IMR-90 (cell line): Measurements from ENCODE around the gene OR1K1. TPM values are rescaled to one million over a fixed set of nuclear protein-coding genes. Genes with fewer than 3 reads are reported as not detected.

Source experiments
- ATAC-seq: fragments of 200-7000 bp; cut with Tn5 transposase; 2 replicates; pipeline ENCODE4 v1.9.1; 2020; ENCODE audit warnings: low read depth, mild to moderate bottlenecking, moderate library complexity
- BruUV-seq: library from RNA; stranded (reverse); fragments of 400-500 nt; replicated peaks from 2 replicates; lab custom pipeline; 2021; lab: Mats Ljungman, UMichigan
- CTCF ChIA-PET: fragments of 300-600 bp; formaldehyde crosslinking; extraction: SDS; loops from one replicate; lab custom pipeline; 2021; ENCODE audit warnings: antibody characterized with exemption; lab: Yijun Ruan, JAX
- POLR2A ChIA-PET: fragments of 300-600 bp; sonication (Branson Sonifier 250); formaldehyde crosslinking; loops from one replicate; lab custom pipeline; 2022; ENCODE audit warnings: antibody characterized with exemption; ENCODE audit not compliant: unreplicated experiment; lab: Charles Lee
- DNase-seq: peaks from one replicate; pipeline ENCODE4 v3.0.0; 2013
- H2AFZ ChIP-seq: replicated peaks from 2 replicates; pipeline ENCODE3; 2013; ENCODE audit warnings: low read length, mild to moderate bottlenecking; ENCODE audit not compliant: poor library complexity
- H2AK5ac ChIP-seq: 2 replicates; pipeline ENCODE4 v1.6.1; 2013; ENCODE audit warnings: low read depth, low read length, inconsistent platforms
- H2AK9ac ChIP-seq: replicated peaks from 2 replicates; pipeline ENCODE3; 2013; ENCODE audit warnings: mild to moderate bottlenecking, low read depth, low read length, moderate library complexity; ENCODE audit not compliant: poor library complexity
- H2BK120ac ChIP-seq: 2 replicates; pipeline ENCODE4 v1.6.1; 2013; ENCODE audit warnings: low read depth, low read length, inconsistent platforms
- H2BK15ac ChIP-seq: 3 replicates; pipeline ENCODE4 v1.6.1; 2013; ENCODE audit warnings: low read depth, low read length, inconsistent platforms
- H2BK20ac ChIP-seq: 2 replicates; pipeline ENCODE4 v1.6.1; 2013; ENCODE audit warnings: low read depth, mild to moderate bottlenecking, inconsistent platforms, low read length, moderate library complexity
- H2BK5ac ChIP-seq: 2 replicates; pipeline ENCODE4 v1.6.1; 2013; ENCODE audit warnings: mild to moderate bottlenecking, low read depth, low read length, inconsistent platforms; ENCODE audit not compliant: poor library complexity, severe bottlenecking
- H3K14ac ChIP-seq: replicated peaks from 2 replicates; pipeline ENCODE4 v1.6.1; 2013; ENCODE audit warnings: low read depth, low read length, inconsistent platforms
- H3K18ac ChIP-seq: 2 replicates; pipeline ENCODE4 v1.6.1; 2013; ENCODE audit warnings: low read depth, low read length, control low read depth
- H3K23ac ChIP-seq: 2 replicates; pipeline ENCODE4 v1.6.1; 2013; ENCODE audit warnings: low read depth, low read length, inconsistent platforms
- H3K27ac ChIP-seq: 2 replicates; pipeline ENCODE4 v1.5.1; 2013; ENCODE audit warnings: mild to moderate bottlenecking, control low read depth, low read length; ENCODE audit not compliant: insufficient read depth
- H3K27me3 ChIP-seq: 2 replicates; pipeline ENCODE4 v1.6.1; 2013; ENCODE audit warnings: low read length; ENCODE audit not compliant: control insufficient read depth, insufficient read depth
- H3K36me3 ChIP-seq: 2 replicates; pipeline ENCODE4 v1.6.1; 2013; ENCODE audit warnings: low read length, mixed read lengths; ENCODE audit not compliant: control insufficient read depth, insufficient read depth
- H3K4ac ChIP-seq: 2 replicates; pipeline ENCODE4 v1.6.1; 2013; ENCODE audit warnings: low read depth, low read length, inconsistent platforms
- H3K4me1 ChIP-seq: 2 replicates; pipeline ENCODE4 v1.6.1; 2013; ENCODE audit warnings: low read length, mixed read lengths; ENCODE audit not compliant: control insufficient read depth, insufficient read depth
- H3K4me2 ChIP-seq: 2 replicates; pipeline ENCODE4 v1.6.1; 2013; ENCODE audit warnings: low read depth, mild to moderate bottlenecking, control low read depth, low read length, moderate library complexity
- H3K4me3 ChIP-seq: 2 replicates; pipeline ENCODE4 v1.5.1; 2013; ENCODE audit warnings: low read depth, mild to moderate bottlenecking, control low read depth, low read length, moderate library complexity; ENCODE audit not compliant: insufficient read depth
- H3K56ac ChIP-seq: 2 replicates; pipeline ENCODE4 v1.6.1; 2013; ENCODE audit warnings: low read length, inconsistent platforms; ENCODE audit not compliant: insufficient read depth; ENCODE audit errors: extremely low read depth
- H3K79me1 ChIP-seq, 2 experiments: 2 replicates each; pipeline ENCODE4 v1.6.1; 2013; ENCODE audit warnings: low read length in 2 of 2, inconsistent platforms in 1 of 2, low read depth in 1 of 2
- H3K9ac ChIP-seq: 2 replicates; pipeline ENCODE4 v1.6.1; 2013; ENCODE audit warnings: low read depth, low read length, control low read depth
- H3K9me1 ChIP-seq: 2 replicates; pipeline ENCODE4 v1.6.1; 2013; ENCODE audit warnings: low read length, inconsistent platforms; ENCODE audit not compliant: insufficient read depth
- H3K9me3 ChIP-seq: 2 replicates; pipeline ENCODE4 v1.6.1; 2013; ENCODE audit warnings: low read length; ENCODE audit not compliant: control insufficient read depth, insufficient read depth
- H4K20me1 ChIP-seq: 2 replicates; pipeline ENCODE4 v1.6.1; 2013; ENCODE audit warnings: low read length, inconsistent platforms; ENCODE audit not compliant: insufficient read depth
- H4K5ac ChIP-seq: 2 replicates; pipeline ENCODE4 v1.6.1; 2013; ENCODE audit warnings: mild to moderate bottlenecking, low read depth, low read length, control low read depth
- H4K8ac ChIP-seq, 2 experiments: 2 replicates each; pipeline ENCODE4 v1.6.1; 2013; ENCODE audit warnings: low read depth in 2 of 2, low read length in 2 of 2, control low read depth in 1 of 2, inconsistent platforms in 1 of 2
- H4K91ac ChIP-seq: 2 replicates; pipeline ENCODE4 v1.6.1; 2013; ENCODE audit warnings: low read depth, low read length, inconsistent platforms; ENCODE audit not compliant: insufficient read depth
- MXI1 ChIP-seq: IDR thresholded peaks from 2 replicates; pipeline ENCODE4 v1.6.1; 2012; ENCODE audit warnings: low read depth, mild to moderate bottlenecking, low read length, moderate library complexity, borderline replicate concordance
- RCOR1 ChIP-seq: IDR thresholded peaks from 2 replicates; pipeline ENCODE4 v1.6.1; 2012; ENCODE audit warnings: mild to moderate bottlenecking, low read length, improper control_type of control experiment; ENCODE audit not compliant: insufficient replicate concordance
- RFX5 ChIP-seq: IDR thresholded peaks from 2 replicates; pipeline ENCODE4 v1.8.0; 2012; ENCODE audit warnings: low read depth, mild to moderate bottlenecking, low read length, moderate library complexity
- WGBS, 2 experiments: methylation state at CpG; one replicate each; pipeline versions ENCODE4 v1.1.5 to v1.1.7; 2013; ENCODE audit warnings: missing lambda C conversion rate in 2 of 2; ENCODE audit not compliant: insufficient read length in 1 of 2; ENCODE audit errors: extremely low coverage in 2 of 2; 5-methylcytosine and 5-hydroxymethylcytosine counted together
- dilution Hi-C: fragments of 300-500 bp; cut with HindIII; formaldehyde crosslinking; loops from one replicate; pipeline ENCODE4 v1.14.3; 2018; ENCODE audit warnings: low sequenced_read_pairs; ENCODE audit not compliant: unreplicated experiment
- in situ Hi-C: fragments of 300-500 bp; cut with MboI; formaldehyde crosslinking; loops from 3 replicates; pipeline ENCODE4 v1.14.3; 2019; ENCODE audit warnings: low sequenced_read_pairs, inconsistent platforms, mixed read lengths
- intact Hi-C: fragments of 100-400 bp; cut with micrococcal nuclease; formaldehyde crosslinking; loops from 2 replicates; pipeline ENCODE4 v1.10.0; 2022
- polyA plus RNA-seq, 3 experiments: library from polyadenylated mRNA; depleted of rRNA; stranded (reverse); fragments of >200 nt; gene quantifications; 2 replicates each; pipeline ENCODE4 v1.2.3, GENCODE V29; 2012; ENCODE audit warnings: low replicate concordance in 1 of 3
- total RNA-seq: library from RNA; depleted of rRNA; stranded (reverse); fragments of >200 nt; gene quantifications from 2 replicates; pipeline ENCODE4 v1.2.3, GENCODE V29; 2012
- TF ChIP-seq, protein P1 (sequence below): fragments of 150-350 bp; IDR thresholded peaks from 2 replicates; pipeline ENCODE4 v1.6.1; 2016; ENCODE audit warnings: low read depth, mild to moderate bottlenecking, low read length, moderate library complexity, borderline replicate concordance

OR1K1 gene
- total and polyA plus RNA-seq, 2 of the 4 experiments (the other 2 are of a cell fraction): not detected

DNA sequence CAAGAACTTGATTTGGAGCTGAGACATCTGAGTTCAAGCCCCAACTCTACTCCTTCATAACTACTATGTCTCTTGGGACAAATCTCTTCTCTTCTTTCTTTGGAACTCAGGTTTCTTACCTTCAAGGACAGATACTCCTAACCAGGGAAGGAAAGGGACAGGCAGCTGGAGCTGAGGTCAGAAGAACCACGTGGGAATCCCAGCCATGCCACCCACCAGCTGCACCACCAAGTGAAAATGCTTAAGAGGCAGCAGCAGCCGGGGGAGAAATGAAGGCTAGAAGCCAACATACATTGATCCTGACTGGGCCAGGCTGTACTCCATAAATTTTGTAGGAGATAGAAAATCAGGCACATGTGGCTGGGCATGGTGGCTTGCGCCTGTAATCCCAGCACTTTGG is 20.7 kb upstream of the OR1K1 start:
- no TSS peak for BruUV-seq
- in situ Hi-C loops: no loop called here
- DNase-seq: no peak
- peak overlapping the region; percentile 77 for H2BK5ac ChIP-seq
- H3K9me1 ChIP-seq: peaks cover 21% of the 10 kb centered on the region
- ChIA-PET POLR2A (interaction anchor here (0.7 kb wide), 1 partner anchor 28 kb away, joined by 3 read pairs; no protein-coding TSS in a partner anchor), CTCF (no interaction called here)
- WGBS, 2 experiments: no CpG with 5 or more reads among the region's 3 CpGs
- TF ChIP-seq, protein P1, sequence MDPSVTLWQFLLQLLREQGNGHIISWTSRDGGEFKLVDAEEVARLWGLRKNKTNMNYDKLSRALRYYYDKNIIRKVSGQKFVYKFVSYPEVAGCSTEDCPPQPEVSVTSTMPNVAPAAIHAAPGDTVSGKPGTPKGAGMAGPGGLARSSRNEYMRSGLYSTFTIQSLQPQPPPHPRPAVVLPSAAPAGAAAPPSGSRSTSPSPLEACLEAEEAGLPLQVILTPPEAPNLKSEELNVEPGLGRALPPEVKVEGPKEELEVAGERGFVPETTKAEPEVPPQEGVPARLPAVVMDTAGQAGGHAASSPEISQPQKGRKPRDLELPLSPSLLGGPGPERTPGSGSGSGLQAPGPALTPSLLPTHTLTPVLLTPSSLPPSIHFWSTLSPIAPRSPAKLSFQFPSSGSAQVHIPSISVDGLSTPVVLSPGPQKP: no peak
- TF ChIP-seq RFX5 (no peak), RCOR1 (no peak), MXI1 (no peak)
- intact Hi-C loops: no loop called here
- H3K36me3 ChIP-seq: no peaks in the 10 kb centered on the region
- peak overlapping the region; percentile 79 for H3K4ac ChIP-seq
- peak overlapping the region; percentile 79 to 85 for H4K8ac ChIP-seq
- no peak overlapping the region for H3K4me3 ChIP-seq
- peak overlapping the region; percentile 91 for H4K91ac ChIP-seq
- H2BK15ac ChIP-seq: peak overlapping the region; percentile 71; the same call in 2 of the 3 replicates
- H3K23ac ChIP-seq: peak overlapping the region; percentile 62
- H3K27me3 ChIP-seq: no peaks in the 10 kb centered on the region
- peak overlapping the region; percentile 37 for H2AFZ ChIP-seq
- dilution Hi-C loops: no loop called here
- H4K5ac ChIP-seq: peak overlapping the region; percentile 90
- no peak overlapping the region for H3K9ac ChIP-seq
- peak overlapping the region; percentile 86 for H3K27ac ChIP-seq
- H3K79me1 ChIP-seq: no peaks in the 10 kb centered on the region
- H2AK5ac ChIP-seq: peak overlapping the region; percentile 69
- H3K4me2 ChIP-seq: no peak overlapping the region
- H3K4me1 ChIP-seq: peaks cover 20% of the 10 kb centered on the region
- H2BK20ac ChIP-seq: peak overlapping the region; percentile 83
- H2AK9ac ChIP-seq: no peak overlapping the region
- ATAC-seq: no peak
- no peaks in the 10 kb centered on the region for H4K20me1 ChIP-seq
- peak overlapping the region; percentile 96 for H3K18ac ChIP-seq
- peak overlapping the region; percentile 97 for H2BK120ac ChIP-seq
- H3K56ac ChIP-seq: peak overlapping the region; percentile 67
- H3K14ac ChIP-seq: peak overlapping the region; percentile 12
- no peaks in the 10 kb centered on the region for H3K9me3 ChIP-seq
